ENCODE results near the gene IVD.
"Not testable (repeated sequence)": the region's sequence is repeated elsewhere in the genome, so short reads cannot be mapped to it uniquely, and the experiment has no call there.

Gene IVD

DNA sequence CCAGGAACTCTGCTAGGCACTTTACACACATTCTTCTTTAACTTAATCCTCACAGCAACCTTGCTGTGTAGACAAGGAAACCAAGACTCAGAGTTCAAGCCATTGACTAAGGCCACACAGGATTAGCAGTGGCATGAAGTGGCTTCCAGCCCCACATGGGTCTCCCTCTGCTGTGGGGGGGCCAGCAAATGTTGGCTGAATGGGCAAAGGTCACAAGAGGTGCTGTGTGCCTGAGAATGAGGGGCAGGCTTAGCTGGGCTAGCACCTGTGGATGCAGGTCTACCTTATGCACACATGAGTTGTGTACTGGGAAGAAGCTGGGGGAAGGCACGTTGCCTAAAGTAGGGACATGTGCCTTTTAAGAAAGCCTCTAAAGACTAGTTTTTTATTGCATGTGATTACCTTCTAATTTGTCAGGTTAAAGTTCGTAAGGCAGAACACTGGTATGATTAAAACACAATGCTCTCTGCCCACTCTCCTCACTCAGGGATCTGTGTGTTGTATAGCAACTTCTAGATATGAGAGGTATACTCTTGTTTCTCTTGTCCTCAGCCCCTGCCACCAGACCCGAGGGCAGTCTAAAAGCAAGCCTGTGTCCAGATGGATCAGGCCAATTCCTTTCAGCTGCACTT is 46.0 kb downstream of the IVD start:
- TF ChIP-seq MYC (IDR thresholded peaks at IDR 0.05; ENCODE audit: low read depth, low read length) (no peak), MAX (IDR thresholded peaks at IDR 0.05; ENCODE audit: low read depth, low read length) (no peak), CTCF (IDR thresholded peaks at IDR 0.05; ENCODE audit: low read depth, low read length) (no peak), POLR2A (IDR thresholded peaks at IDR 0.05; ENCODE audit: extremely low read depth, insufficient read length) (no peak)
- DNase-seq (ENCODE audit: low read depth), result no peak
- no peak overlapping the region for H3K4me3 ChIP-seq (ENCODE audit: low read depth, low read length)

GRCh38 chr15:40452296-40453090 is 46.9 kb downstream of the IVD start:
- TF ChIP-seq POLR2A (IDR thresholded peaks at IDR 0.05; ENCODE audit: extremely low read depth, insufficient read length) (no peak), MAX (IDR thresholded peaks at IDR 0.05; ENCODE audit: low read depth, low read length) (no peak), MYC (IDR thresholded peaks at IDR 0.05; ENCODE audit: low read depth, low read length) (no peak), CTCF (IDR thresholded peaks at IDR 0.05; ENCODE audit: low read depth, low read length) (no peak)
- peak; percentile 72 for DNase-seq (ENCODE audit: low read depth)
- no peak overlapping the region for H3K4me3 ChIP-seq (ENCODE audit: low read depth, low read length)

DNA sequence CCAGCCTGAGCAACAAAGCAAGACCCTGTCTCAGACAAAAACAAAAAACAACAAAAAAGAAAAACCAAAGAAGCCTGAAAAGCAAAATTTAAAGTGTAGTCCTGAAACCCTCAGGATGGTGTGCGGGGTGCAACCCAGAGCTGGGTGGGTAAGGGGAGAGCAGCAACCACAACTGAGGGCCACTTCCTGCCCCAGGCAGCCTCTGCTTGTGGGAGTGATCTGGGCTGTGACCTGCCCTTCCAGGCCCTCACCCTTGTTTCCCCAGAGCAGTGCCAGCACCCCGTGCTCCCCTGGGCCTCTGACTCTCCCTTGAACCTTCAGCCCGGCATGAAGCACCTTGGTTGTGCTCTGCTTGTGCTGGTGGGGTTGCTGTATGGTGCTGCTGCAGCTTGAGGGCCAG is 48.3 kb downstream of the IVD start:
- H3K4me3 ChIP-seq (ENCODE audit: low read depth, low read length), result not testable (repeated sequence)
- DNase-seq (ENCODE audit: low read depth), result peak; percentile 72

GRCh38 chr15:40454904-40455391 is 49.4 kb downstream of the IVD start:
- peak; percentile 86 for DNase-seq (ENCODE audit: low read depth)
- H3K4me3 ChIP-seq (ENCODE audit: low read depth, low read length), result peak overlapping the region; percentile 0
- TF ChIP-seq POLR2A (IDR thresholded peaks at IDR 0.05; ENCODE audit: extremely low read depth, insufficient read length), result no peak
- TF ChIP-seq CTCF (IDR thresholded peaks at IDR 0.05; ENCODE audit: low read depth, low read length), result no peak
- TF ChIP-seq MYC (IDR thresholded peaks at IDR 0.05; ENCODE audit: low read depth, low read length), result peak; percentile 50
- peak; percentile 82 for TF ChIP-seq MAX (IDR thresholded peaks at IDR 0.05; ENCODE audit: low read depth, low read length)

DNA sequence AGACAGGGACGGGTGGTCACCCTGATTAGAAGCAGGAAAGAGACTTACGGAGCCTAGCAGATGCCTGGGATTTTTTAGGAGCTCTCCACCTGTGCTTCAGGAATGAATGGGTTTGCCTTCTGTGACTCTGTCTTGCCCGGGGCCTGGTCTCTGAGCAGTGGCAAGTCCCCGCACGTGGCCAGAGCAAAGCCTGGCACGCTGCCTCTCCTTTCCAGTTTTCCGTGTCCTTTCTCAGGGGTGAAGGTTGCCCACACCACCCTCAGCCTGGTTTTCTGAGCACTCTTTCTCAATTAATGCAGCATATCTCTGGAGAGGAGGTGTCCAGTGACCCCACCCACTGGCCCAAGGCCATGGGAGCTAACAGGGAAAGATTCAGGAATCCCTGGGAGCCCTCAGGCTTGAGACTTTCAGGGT is 50.7 kb downstream of the IVD start:
- no peak overlapping the region for H3K4me3 ChIP-seq (ENCODE audit: low read depth, low read length)
- no peak for DNase-seq (ENCODE audit: low read depth)
- TF ChIP-seq POLR2A (IDR thresholded peaks at IDR 0.05; ENCODE audit: extremely low read depth, insufficient read length) (no peak), MAX (IDR thresholded peaks at IDR 0.05; ENCODE audit: low read depth, low read length) (no peak), MYC (IDR thresholded peaks at IDR 0.05; ENCODE audit: low read depth, low read length) (no peak), CTCF (IDR thresholded peaks at IDR 0.05; ENCODE audit: low read depth, low read length) (no peak)

- TF ChIP-seq MAX (IDR thresholded peaks at IDR 0.05; ENCODE audit: low read depth, low read length) (no peak), POLR2A (IDR thresholded peaks at IDR 0.05; ENCODE audit: extremely low read depth, insufficient read length) (no peak)
Observed at GRCh38 chr15:40456738-40457137, 51.1 kb downstream of the IVD start.

More at GRCh38 chr15:40456738-40457137, 51.1 kb downstream of the IVD start:
- H3K4me3 ChIP-seq (ENCODE audit: low read depth, low read length), result no peak overlapping the region
- no peak for DNase-seq (ENCODE audit: low read depth)

All from NB4 (cell line).